RWPE1 (cell line): ENCODE measurements around the gene GCK.

Experiments used
- CTCF ChIA-PET: fragments of 350-600 bp; sonication (Branson Sonifier 250); formaldehyde crosslinking; extraction: SDS; loops from one replicate; lab custom pipeline; 2021; lab: Yijun Ruan, JAX
- POLR2A ChIA-PET: fragments of 400-600 bp; formaldehyde crosslinking; extraction: SDS; loops from one replicate; lab custom pipeline; 2020; ENCODE audit warnings: antibody characterized with exemption; ENCODE audit not compliant: low non-redundant PET; lab: Yijun Ruan, JAX
- DNase-seq: peaks from one replicate; pipeline ENCODE4 v3.0.0; 2012; ENCODE audit warnings: low spot score
- H3K27ac ChIP-seq: fragments of 450-650 bp; 2 replicates; pipeline ENCODE4 v1.5.1; 2017
- TF ChIP-seq, protein P1 (sequence below): fragments of 450-650 bp; conservative IDR thresholded peaks from 2 replicates; pipeline ENCODE4 v1.5.1; 2017; ENCODE audit warnings: low read depth, mild to moderate bottlenecking

Gene GCK

DNA sequence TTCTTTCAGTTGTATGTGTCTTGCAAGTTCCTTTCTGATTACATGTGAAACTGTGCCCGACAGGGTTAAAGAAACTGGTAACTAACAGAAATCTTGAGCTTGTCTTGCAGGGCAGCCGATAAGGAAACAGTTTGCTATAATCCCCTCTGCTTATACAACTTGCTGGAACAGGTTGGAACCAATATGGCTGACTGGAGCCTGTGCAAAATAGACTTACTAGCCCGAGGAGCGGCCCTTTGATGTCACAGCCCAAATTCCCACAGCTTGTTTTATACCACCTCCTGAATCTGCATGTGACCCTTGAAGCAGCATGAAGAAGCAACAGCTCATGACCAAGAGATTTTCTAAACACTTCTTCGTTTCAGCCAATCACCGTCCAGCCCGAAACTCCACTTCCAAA, 8.2 kb upstream of the GCK start:
- DNase-seq: no peak
- TF ChIP-seq, protein P1, sequence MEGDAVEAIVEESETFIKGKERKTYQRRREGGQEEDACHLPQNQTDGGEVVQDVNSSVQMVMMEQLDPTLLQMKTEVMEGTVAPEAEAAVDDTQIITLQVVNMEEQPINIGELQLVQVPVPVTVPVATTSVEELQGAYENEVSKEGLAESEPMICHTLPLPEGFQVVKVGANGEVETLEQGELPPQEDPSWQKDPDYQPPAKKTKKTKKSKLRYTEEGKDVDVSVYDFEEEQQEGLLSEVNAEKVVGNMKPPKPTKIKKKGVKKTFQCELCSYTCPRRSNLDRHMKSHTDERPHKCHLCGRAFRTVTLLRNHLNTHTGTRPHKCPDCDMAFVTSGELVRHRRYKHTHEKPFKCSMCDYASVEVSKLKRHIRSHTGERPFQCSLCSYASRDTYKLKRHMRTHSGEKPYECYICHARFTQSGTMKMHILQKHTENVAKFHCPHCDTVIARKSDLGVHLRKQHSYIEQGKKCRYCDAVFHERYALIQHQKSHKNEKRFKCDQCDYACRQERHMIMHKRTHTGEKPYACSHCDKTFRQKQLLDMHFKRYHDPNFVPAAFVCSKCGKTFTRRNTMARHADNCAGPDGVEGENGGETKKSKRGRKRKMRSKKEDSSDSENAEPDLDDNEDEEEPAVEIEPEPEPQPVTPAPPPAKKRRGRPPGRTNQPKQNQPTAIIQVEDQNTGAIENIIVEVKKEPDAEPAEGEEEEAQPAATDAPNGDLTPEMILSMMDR: no peak
- no peak overlapping the region for H3K27ac ChIP-seq
- ChIA-PET POLR2A (no interaction called here), CTCF (interaction anchor here (0.5 kb wide), 1 partner anchor 98 kb away, joined by 3 read pairs; no protein-coding TSS in a partner anchor)

DNA sequence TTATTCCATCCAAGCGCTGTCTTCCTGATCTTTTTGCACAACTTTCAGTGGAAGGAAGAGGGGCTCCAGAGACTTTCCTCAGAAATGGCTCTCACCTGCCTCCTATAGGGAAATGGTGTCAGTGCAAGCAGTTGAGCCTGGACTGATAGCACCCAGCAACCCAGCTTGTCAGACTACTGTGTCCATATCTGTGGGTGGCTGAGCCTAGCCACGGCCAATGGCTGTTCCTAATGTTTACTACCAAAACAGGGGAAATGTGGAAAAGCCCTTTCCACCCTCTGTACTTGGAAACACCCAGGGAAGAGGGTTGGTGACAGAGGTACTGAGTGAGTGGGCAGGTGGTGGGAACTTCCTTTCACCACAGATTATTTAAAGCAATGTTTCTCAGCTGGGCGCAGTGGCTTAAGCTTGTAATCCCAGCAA, 7.2 kb upstream of the GCK start:
- TF ChIP-seq, protein P1: no peak; the same call in 1 of the 2 replicates
- CTCF ChIA-PET: interaction anchor here (0.5 to 0.6 kb wide), 2 partner anchors 64 to 131 kb away, joined by 3 to 5 read pairs; partner anchors contain the start of gene PGAM2
- no peak overlapping the region for H3K27ac ChIP-seq
- POLR2A ChIA-PET: no interaction called here
- DNase-seq: no peak

DNA sequence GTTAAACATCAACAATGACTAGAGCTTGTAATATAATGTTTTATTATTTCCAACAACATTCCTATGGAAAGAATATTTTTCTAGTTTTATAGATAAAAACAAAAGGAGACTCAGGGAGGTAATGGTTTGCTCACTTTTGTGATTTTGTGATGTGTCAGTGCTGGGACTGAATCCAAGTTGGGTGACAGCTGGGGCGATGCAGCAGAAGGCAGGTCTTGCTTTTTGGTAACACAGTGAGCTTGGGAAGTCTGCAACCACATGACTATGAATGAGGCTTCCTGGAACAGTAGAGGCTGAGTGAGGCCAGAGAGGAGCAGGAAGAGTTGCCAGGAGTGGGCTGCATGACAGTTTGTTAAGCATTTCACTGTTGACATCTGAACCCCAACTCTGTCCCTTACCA, 6.7 kb upstream of the GCK start:
- CTCF ChIA-PET: interaction anchor here (0.5 kb wide), 1 partner anchor 63 kb away, joined by 5 read pairs; no protein-coding TSS in a partner anchor
- POLR2A ChIA-PET: no interaction called here
- TF ChIP-seq, protein P1: no peak
- DNase-seq: no peak
- H3K27ac ChIP-seq: no peak overlapping the region

DNA sequence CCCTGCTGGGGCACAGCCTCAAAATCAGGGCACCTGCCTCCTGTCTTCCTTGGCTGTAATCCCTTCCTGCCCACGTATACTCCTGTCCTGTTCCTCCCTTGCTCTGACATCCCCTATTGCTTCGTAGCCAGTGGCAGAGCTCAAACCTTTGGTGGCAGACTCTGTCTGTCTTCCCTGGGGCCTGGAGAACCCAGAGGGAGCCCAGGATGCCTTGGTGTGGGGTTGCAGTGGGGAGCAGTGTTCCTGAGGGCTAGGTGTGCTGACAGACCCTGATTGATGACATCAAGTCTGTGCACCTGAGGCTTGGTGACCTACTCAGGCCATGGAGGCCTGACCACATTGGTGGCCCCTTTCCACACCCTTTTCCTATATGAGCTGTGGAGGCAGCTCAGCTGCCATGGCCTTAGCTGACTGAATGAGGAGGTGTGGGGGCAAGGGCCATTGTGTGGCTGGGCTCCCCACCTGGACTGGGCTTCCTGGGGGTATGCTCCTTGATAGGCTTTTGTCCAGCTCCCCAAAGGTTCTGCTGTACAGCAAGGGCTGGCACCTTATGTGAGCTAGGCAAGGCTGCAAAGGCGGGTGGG, 5.4 kb upstream of the GCK start:
- ChIA-PET CTCF (no interaction called here), POLR2A (interaction anchor here (0.6 kb wide), 1 partner anchor 24 kb away, joined by 4 read pairs; no protein-coding TSS in a partner anchor)
- H3K27ac ChIP-seq: no peak overlapping the region
- DNase-seq: no peak
- TF ChIP-seq, protein P1: no peak

DNA sequence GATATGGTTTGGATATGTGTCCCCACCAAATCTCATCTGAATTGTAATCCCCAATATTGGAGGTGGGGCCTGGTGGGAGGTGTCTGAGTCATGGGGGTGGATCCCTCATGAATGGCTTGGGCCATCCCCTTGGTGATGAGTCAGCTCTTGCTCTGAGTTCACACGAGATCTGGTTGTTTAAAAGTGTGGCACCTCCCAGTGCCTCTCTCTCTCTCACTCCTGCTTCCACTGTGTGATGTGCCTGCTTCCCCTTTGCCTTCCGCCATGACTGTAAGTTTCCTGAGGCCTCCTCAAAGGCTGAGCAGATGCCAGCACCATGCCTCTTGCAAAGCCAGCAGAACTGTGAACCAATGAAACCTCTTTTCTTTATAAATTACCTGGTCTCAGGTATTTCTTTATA, 4.8 kb upstream of the GCK start:
- DNase-seq: no peak
- no peak overlapping the region for H3K27ac ChIP-seq
- ChIA-PET CTCF (no interaction called here), POLR2A (no interaction called here)
- TF ChIP-seq, protein P1: no peak

DNA sequence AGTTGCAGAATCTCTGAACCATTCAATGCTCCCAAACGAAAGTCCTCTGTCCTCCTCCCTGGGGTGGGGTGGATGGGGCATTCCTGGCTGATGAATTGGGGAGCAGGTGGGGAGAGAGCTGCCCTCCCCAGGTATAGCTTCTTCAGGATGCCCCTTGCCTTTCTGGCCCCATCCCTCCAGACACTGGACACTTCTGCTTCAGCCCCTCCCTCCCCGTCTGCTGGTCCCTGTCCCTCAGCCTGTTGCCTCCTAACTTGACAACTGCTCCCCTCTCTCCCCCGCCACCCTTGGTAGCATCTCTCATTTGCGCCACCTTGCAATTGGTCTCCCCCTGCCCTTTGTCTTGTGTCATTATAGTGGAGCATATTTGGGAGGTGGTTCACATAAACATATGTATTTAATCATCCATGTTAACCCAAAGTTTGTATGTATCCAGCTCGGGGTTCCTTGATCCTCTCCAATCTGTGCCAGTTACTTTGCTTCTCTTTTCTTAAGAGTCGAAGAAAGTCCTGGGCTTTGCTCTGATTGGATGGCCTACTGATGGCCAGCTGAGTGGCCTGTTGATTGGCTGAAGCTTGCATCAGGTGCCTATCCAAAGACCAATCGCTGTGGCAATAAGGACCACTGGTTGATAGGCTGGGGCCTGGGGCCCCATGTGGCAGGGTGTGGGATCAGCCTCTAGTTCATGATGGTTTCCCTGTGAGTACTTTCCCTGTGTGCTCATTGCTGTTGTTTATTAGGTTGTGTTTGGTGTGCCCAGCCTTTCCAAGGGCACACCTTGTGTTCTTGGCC, 4.0 kb upstream of the GCK start:
- TF ChIP-seq, protein P1: no peak
- DNase-seq: no peak
- ChIA-PET CTCF (no interaction called here), POLR2A (no interaction called here)
- H3K27ac ChIP-seq: no peak overlapping the region
